HG02970 (cell line): ENCODE data around the gene RANBP10.
"Not testable (repeated sequence)": the region's sequence is repeated elsewhere in the genome, so short reads cannot be mapped to it uniquely, and the experiment has no call there.

Experiments used
- ATAC-seq: cut with Tn5 transposase; IDR thresholded peaks from one replicate; pipeline ENCODE4 v1.9.1; 2021; ENCODE audit warnings: mild to moderate bottlenecking, moderate library complexity, moderate number of reproducible peaks; ENCODE audit not compliant: unreplicated experiment, low FRiP score

The RANBP10 gene

DNA sequence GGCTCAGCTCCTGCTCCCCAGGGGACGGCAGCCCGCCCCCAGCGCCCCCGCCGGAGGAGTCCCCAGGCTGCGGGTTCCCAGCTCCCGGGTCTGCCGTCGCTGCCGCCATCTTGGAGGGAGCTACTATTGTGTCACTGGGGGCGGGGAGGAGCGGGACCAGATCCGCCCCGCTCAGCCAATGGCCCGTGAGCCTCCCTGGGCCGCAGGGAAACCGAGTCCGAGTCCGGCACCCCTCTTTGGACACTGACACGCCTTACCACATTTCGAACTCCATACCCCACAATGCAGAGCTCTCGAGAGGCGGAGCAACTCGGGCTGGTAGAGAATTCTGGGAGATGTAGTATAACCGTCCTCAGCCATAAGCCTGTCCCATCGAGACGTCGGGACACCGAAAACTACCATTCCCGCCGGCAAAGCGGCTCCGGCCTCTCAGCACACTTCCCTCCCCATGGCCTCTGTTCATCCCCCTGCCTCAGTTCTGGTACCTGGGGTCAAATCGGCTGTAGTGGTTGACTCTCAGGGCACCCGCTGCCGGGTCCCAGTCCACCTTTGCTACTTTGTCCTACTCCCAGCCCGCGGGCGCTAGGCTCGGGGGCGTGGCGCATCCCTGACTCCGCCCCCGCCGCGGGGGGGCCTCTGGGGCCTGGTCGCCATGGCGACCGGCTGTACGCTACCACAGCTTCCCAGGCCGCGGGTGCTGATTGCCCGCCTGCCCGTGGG, at the start of gene RANBP10, which contains the start of gene TSNAXIP1:
RANBP10 (minus strand) TSS at position 133 of the 720 bp plus-strand sequence; CDS start at position 109, 24 bp downstream.
TSNAXIP1 (plus strand) TSS at position 462 of the 720 bp plus-strand sequence. CDS start 261 bp downstream, outside the sequence.
- ATAC-seq: peak; percentile 90

DNA sequence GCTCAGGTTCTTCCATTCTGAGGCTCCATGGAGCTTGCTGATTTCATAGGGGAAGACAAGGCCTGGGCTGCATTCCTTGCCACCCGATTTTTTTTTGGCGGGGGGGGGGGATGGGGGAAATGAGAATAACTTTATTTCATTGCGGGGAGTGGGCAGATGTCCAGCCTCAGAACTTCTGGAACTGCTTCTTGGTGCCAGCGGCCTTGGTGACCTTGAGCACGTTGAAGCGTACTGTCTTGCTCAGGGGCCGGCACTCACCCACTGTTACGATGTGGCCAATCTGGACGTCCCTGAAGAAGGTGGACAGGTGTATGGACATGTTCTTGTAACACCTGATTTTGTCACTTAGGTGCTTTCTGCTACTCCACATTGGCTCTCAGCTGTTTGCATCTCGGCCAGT, 49.4 kb upstream of the RANBP10 start:
- no peak for ATAC-seq

DNA sequence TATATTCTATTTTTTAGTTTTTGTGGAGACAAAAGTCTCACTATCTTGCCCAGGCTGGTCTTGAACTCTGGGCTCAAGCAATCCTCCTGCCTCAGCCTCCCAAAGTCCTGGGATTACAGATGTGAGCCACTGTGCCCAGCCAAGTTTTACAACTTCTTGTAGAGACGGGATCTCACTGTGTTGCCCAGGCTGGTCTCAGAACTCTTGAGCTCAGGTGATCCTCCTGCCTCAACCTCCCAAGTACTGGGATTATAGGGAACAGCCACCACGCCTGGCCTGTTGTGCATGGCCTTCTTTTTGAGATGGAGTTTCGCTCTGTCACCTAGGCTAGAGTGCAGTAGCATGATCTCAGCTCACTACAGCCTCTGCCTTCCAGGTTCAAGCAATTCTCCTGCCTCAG, 47.3 kb upstream of the RANBP10 start:
- no peak for ATAC-seq

DNA sequence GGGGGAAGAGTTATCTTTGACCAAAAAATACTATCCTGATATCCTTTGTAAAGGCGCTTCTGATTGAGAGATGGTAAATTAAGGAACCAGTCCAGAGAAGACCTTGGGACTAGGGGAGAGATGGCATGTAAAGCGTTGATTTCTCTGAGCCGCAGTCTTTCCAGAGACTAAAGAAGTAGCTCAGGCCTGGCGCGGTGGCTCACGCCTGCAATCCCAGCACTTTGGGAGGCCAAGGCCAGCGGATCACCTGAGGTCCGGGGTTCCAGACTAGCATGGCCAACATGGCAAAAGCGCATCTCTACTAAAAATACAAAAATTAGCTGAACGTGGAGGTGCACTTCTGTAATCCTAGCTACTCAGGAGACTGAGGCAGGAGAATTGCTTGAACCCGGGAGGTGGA, 41.8 kb upstream of the RANBP10 start:
- ATAC-seq: no peak

DNA sequence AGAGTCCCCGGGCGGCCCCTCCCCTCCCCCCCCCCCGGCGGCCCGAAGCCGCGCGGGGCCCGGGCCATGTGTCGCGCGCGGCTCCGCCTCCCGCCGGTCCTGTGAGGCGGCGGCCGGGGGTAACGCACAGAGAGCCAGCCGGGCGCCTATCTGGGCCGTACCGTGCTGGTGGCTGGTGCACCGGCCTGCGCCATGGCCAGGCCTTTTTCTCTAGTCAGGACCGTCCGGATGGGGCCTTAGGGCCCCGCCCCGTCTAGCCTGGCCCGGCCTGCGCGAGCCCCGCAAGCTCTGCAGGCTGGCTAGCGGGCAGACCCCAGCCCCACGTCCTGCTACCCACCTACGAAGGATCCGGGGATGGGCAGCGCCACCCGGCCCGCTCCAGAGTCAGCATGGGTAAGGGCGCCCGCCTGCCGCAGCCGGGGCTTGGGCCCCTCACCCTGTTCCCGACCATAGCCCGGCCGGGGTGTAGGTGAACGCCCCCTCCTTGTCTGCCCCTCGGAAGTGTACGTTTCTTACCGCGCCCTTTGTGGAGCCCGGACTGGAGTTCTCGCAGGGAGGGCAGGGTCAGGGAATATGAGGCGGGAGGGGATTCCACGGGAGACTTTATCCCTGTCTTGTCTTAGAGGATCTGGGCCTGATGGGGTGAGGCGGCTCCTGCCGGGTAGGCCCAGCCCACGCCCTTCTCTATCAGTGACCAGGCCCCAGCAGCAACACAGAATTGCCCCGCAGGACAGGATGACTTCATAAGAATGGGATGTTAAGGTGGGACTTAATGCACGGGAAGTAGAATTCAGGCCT, 40.9 kb upstream of the RANBP10 start, which contains the start of gene CENPT:
CENPT (minus strand) TSS at position 630 of the 798 bp plus-strand sequence. CDS start 13,834 bp downstream, outside the sequence.
- peak; percentile 31 for ATAC-seq

DNA sequence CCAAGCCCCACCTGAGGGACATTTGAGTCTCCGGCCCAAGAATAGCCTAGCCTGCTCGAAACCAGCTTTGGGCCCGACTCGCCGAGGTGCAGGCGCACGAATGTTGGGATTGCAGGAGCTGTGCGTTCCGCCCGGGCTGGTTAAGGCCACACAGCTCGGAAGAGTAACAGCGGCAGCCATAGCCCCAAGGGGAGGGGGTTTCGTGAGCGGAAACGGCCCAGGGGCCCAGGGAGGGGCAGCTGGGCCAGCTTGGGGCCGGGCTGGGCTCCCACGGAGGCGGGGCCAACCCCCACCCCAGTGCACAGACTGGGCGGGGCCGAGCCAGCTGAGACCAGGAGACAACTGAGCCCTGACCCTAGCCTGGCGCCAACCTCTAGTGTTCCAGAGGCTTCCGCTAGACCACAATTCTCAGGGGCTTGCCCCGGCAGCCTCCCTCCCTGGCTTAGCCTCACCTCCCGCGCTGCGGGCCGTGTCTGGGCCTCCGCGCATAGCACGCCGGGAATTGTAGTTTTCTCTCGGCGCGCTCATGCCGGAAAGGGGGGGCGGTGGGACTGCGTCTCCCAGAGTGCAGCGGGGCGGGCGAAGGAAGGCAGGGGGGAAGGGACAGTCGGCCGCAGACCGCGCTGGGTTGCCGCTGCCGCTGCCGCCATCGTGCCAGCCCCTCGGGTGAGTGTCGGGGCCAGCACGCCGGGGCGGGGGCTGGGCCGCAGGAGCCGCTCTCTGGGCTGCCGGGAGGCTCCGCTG, 40.1 kb upstream of the RANBP10 start, which contains the start of gene NUTF2:
NUTF2 (plus strand) TSS at position 614 of the 744 bp plus-strand sequence. CDS start 18,198 bp downstream, outside the sequence.
- ATAC-seq: peak; percentile 56

DNA sequence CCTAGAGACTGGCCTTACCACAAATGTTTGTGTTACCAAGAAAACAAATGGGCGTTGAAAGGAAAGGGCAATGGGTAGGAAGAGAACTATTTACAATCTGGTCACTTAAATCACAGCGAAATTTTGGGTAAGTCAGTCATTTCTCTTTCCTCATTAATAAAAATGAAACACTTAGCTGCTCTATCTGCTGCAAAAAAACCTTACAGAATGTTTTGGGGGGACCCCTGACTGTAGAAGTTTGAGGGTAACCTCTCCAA, 39.6 kb upstream of the RANBP10 start:
- no peak for ATAC-seq

DNA sequence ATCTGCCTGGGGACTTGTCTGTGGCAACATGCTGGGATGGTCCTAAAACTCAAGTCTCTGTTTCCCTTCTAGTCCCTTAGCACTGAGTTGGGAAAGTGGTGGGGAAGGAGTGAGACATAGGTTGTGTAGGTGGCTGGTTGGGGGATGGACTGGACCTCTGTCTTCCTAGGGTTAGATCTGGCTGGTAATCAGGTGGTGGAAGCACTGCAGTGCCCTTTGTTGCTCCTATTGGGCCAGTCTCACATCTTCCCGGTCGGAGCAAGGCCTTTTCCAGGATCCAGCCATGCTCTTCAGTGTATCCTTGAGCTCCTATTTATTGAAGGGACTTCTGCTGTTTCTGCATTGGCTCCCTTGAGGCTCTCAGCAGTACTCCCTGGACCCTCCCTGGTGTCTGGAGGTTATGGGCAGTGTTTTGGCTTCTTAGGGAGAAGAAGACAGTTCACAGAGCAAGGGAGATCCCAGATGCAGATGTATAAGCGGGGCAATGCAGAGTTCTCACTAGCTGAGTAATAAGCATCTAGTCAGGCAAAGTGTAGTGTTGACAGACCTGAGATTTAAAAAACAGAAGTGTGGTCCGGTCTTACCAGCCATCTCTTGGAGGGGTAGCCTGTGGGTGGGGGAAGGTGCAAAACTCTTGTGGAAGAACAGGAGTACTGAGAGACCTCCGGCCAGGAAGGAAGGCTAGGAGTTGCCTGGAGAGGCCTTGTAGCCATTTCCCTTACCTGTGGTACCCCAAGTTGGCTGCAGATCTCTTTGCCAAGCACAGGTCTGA, 39.1 kb upstream of the RANBP10 start:
- ATAC-seq: no peak

DNA sequence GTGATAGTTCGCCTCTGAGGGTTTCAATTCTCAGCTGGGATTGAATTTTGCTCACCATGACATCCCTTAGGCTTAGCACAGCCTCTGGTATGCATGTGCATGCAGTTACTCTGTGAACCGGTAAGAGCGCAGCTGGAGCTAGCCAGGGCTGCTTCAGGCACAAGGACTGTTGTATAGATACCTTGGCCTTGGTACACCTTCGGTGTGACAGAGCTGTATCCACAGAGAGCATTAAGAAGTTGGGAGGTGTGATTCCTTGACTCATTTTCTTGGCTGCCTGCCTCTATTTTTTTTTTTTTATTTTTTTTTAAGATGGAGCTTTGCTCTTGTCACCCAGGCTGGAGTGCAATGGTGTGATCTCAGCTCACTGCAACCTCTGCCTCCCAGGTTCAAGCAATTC, 38.1 kb upstream of the RANBP10 start:
- no peak for ATAC-seq

DNA sequence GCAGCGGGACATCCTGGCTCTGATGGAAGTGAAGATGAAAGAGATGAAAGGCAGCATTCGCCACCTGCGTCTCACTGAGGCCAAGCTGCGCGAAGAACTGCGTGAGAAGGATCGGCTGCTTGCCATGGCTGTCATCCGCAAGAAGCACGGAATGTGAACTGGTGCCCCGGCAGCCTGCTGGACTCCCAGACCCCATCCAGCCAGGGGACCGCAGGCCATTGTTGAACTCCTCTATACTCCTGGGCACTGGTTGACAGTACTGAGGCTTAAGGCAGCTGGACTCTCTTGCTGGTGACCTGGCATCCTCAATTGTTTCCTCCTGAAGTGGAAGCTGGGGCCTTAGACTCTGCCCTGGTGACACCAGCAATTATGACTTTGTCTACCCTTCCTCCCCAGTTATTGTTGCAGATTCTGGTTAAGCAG, 37.0 kb upstream of the RANBP10 start:
- no peak for ATAC-seq

DNA sequence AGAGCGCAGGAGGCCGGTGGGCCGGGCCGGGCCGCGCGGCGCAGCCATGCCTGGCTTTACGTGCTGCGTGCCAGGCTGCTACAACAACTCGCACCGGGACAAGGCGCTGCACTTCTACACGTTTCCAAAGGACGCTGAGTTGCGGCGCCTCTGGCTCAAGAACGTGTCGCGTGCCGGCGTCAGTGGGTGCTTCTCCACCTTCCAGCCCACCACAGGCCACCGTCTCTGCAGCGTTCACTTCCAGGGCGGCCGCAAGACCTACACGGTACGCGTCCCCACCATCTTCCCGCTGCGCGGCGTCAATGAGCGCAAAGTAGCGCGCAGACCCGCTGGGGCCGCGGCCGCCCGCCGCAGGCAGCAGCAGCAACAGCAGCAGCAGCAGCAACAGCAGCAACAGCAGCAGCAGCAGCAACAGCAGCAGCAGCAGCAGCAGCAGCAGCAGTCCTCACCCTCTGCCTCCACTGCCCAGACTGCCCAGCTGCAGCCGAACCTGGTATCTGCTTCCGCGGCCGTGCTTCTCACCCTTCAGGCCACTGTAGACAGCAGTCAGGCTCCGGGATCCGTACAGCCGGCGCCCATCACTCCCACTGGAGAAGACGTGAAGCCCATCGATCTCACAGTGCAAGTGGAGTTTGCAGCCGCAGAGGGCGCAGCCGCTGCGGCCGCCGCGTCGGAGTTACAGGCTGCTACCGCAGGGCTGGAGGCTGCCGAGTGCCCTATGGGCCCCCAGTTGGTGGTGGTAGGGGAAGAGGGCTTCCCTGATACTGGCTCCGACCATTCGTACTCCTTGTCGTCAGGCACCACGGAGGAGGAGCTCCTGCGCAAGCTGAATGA, 36.4 kb upstream of the RANBP10 start:
- peak; percentile 1 for ATAC-seq

DNA sequence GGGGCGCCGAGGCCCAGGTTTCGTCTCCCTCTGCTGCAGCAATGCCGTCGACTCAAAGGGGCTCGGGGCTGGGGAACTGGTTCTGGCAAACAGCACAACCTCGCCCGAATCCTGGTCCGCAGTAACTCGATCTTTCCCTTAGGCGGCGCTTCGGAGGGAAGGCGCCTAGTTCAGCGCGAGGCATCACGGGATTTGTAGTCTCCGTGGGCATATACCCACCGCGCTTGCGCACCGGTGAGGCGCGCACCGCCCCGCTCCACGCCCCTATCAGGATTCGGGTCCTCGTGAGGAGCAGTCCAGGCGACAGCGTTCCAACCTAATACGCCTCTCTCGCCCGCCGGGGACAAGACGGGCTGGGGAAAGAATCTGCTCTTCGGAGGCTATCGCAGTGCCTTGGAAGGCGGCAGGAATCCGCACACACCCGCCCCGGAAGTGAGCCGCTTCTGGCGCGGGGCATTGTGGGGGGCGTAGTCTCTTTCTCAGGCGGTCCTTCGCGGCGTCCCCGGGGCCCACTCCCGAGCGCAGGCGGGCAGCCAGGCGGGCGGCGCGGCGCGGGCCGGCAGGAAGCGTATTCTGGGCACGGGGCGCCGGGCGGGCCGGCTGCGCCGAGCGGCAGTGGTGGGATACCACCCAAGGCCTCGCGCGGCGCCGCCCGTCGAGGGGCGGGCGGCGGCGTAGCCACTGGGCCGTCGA, 35.6 kb upstream of the RANBP10 start, which contains the start of gene THAP11:
THAP11 (plus strand) TSS at position 505 of the 693 bp plus-strand sequence. CDS start 235 bp downstream, outside the sequence.
- peak; percentile 53 for ATAC-seq

DNA sequence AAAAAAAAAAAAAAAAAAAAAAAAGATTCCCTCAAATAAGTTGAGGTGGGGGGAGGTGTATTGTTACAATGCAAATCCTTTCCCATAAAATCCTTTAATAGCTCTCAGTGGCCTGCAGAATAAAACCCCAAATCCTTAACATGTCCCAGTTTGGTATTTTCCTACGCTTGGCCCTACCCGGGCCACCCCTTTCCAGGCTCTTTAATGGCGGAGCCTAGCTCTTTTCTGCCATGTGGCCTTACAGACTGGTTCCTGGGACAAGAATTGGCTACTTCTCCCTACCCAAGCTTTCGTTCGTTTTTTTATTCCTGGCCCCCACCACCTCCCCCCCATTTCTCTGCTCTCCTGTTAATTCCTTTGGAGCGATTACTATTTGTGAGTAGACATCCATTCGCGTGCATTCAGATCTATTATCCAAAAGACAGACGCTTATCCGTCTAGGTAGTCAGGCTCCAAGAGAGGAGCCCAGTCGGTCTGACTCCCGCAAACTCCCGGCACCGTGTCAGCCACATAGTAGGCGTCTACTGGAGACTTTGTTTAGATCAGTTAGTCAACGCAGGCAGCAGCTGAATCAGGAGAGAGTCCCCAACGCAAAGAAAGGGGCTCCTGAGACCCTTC, 34.9 kb upstream of the RANBP10 start:
- no peak for ATAC-seq

DNA sequence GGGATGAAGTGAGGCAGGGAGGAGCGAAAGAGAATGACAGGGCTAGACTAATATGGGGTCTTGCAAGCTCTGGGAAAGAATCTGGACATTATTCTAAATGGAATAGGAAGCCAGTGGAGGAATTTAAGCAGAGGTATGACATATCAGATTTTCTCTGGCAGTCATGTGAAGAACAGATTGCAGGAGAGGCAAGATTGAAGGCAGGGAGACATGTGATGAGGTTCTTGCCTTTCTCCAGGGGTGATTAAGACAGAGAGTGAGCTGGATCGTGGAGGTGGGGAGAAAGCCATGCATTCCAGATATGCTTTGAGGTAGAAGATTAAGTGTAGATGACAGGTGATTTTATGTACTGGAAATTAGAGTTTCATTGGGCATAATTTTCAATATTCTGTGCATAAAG, 31.5 kb upstream of the RANBP10 start:
- ATAC-seq: no peak

DNA sequence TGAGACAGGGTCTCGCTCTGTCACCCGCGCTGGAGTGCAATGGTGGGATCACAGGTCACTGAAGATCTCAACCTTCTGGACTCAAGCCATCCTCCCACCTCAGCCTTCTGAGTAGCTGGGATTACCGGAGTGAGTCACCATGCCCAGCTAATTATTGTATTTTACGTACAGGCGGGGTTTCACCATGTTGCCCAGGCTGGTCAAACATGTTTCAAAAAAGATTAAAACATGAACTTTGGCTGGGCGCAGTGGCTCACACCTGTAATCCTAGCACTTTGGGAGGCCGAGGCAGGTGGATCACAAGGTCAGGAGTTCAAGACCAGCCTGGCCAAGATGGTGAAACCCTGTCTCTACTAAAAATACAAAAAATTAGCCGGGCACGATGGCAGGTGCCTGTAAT, 30.8 kb upstream of the RANBP10 start:
- not testable (repeated sequence) for ATAC-seq

DNA sequence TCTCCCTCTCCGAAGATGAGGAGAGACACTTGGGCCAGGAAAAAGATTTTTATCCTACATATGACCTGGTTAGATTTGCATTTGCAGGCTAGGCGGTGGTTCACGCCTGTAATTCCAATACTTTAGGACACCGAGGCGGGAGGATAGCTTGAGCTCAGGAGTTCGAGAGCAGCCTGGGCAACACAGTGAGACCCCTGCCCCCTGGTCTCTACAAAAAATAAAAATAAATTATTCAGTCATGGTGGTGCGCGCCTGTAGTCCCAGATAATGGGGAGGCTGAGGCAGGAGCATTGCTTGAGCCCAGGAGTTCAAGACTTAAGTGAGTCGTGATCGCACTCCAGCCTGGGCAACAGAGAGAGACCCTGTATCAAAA, 27.9 kb upstream of the RANBP10 start:
- ATAC-seq: no peak

DNA sequence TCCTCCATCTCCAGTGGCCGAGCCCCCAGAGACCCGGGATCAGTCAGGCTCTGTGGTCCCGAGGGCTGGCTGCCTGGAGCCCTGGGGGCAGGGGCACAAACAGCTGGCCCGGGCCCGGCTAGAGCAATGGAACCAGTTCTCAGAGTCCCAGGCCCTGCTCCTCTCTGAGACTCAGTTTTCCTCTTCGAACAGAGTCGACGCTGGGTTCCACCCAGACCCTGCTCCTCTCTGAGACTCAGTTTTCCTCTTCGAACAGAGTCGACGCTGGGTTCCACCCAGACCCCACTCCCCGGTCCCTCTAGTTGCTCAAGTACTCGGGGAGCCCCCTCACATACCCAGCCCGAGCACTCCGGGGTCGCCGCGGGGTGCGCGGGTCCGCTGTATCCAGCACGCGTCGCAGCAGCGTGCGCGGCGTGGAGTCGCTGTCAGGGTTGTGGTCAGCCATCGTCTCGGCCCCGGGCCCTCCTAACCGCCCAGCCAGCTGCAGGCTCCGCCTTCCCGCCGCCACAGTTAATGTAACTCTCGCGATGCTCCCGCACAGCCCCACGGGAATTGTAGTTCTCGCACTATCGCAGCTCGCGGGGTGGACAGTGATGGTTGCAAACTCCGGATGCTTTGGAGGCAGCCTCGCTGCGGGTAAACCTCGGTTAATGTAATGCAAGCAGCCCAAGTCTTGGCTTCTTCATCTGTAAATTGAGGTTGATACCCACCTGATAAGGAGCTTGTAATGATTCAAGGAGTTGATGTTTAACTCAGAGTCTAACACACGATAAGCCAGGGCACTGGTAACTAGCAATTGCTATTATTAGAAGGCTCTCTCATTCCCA, 27.3 kb upstream of the RANBP10 start:
- peak; percentile 90 for ATAC-seq
